Activated T-cell treated with anti-CD3 and anti-CD28 coated beads for 1 hour (primary cell): Measurements from ENCODE around the gene LTBP1.

Experiments
- DNase-seq: peaks from one replicate; pipeline ENCODE4 v3.0.0-alpha.2; 2020; ENCODE audit warnings: low read depth

LTBP1 gene

GRCh38 chr2:32932825-32933755 lies 13.7 kb upstream of the LTBP1 start:
- DNase-seq: no peak

- DNase-seq: no peak
Observed at GRCh38 chr2:32933756-32934095, 13.0 kb upstream of the LTBP1 start.

GRCh38 chr2:32937602-32938448 lies 8.9 kb upstream of the LTBP1 start:
- DNase-seq: no peak

GRCh38 chr2:32938934-32939333 lies 7.8 kb upstream of the LTBP1 start:
- DNase-seq: no peak

GRCh38 chr2:32940316-32940997 lies 6.3 kb upstream of the LTBP1 start:
- no peak for DNase-seq

GRCh38 chr2:32941944-32942690 lies 4.6 kb upstream of the LTBP1 start:
- no peak for DNase-seq

GRCh38 chr2:32942793-32943485 lies 3.8 kb upstream of the LTBP1 start:
- no peak for DNase-seq

GRCh38 chr2:32945286-32945685 lies 1.5 kb upstream of the LTBP1 start:
- no peak for DNase-seq

GRCh38 chr2:32947076-32947483 lies 327 bp downstream of the LTBP1 start:
- DNase-seq: no peak

GRCh38 chr2:32947484-32948143 lies 861 bp downstream of the LTBP1 start:
- DNase-seq: no peak

- DNase-seq: no peak
Observed at GRCh38 chr2:32948266-32948665, 1.5 kb downstream of the LTBP1 start.

GRCh38 chr2:32949260-32949659 lies 2.5 kb downstream of the LTBP1 start:
- no peak for DNase-seq

- no peak for DNase-seq
Observed at GRCh38 chr2:32951672-32952071, 4.9 kb downstream of the LTBP1 start.

- no peak for DNase-seq
Observed at GRCh38 chr2:32952761-32953476, 6.2 kb downstream of the LTBP1 start.

- no peak for DNase-seq
Observed at GRCh38 chr2:32954206-32954605, 7.5 kb downstream of the LTBP1 start.

GRCh38 chr2:32958821-32959220 lies 12.1 kb downstream of the LTBP1 start:
- no peak for DNase-seq

- no peak for DNase-seq
Observed at GRCh38 chr2:32960238-32960637, 13.5 kb downstream of the LTBP1 start.

- DNase-seq: no peak
Observed at GRCh38 chr2:32960647-32961403, 14.1 kb downstream of the LTBP1 start.

- DNase-seq: no peak
Observed at GRCh38 chr2:32962690-32963089, 15.9 kb downstream of the LTBP1 start.
